Fibroblast of peridontal ligament (primary cell): ENCODE results near the gene MAST4.

Source experiments
- DNase-seq: peaks from one replicate; pipeline ENCODE4 v3.0.0-alpha.2; 2010; ENCODE audit errors: extremely low read depth

Gene MAST4

GRCh38 chr5:66842540-66842939, 246.3 kb downstream of the MAST4 start:
- no peak for DNase-seq

GRCh38 chr5:66843065-66843464, 246.9 kb downstream of the MAST4 start:
- DNase-seq = no peak

- DNase-seq = peak; percentile 8
These were observed 252.8 kb downstream of the MAST4 start for GRCh38 chr5:66848749-66849641.

GRCh38 chr5:66849803-66850202, 253.6 kb downstream of the MAST4 start:
- no peak for DNase-seq

- DNase-seq = no peak
These were observed 254.3 kb downstream of the MAST4 start for GRCh38 chr5:66850354-66851075.

- DNase-seq = no peak
These were observed 255.1 kb downstream of the MAST4 start for GRCh38 chr5:66851306-66851705.

- no peak for DNase-seq
These were observed 258.2 kb downstream of the MAST4 start for GRCh38 chr5:66854416-66854815.

- no peak for DNase-seq
These were observed 260.0 kb downstream of the MAST4 start for GRCh38 chr5:66856041-66856805.

- no peak for DNase-seq
These were observed 263.3 kb downstream of the MAST4 start for GRCh38 chr5:66859526-66859925.

GRCh38 chr5:66860199-66860975, 264.2 kb downstream of the MAST4 start:
- no peak for DNase-seq

- no peak for DNase-seq
These were observed 265.2 kb downstream of the MAST4 start for GRCh38 chr5:66861402-66861801.

GRCh38 chr5:66862020-66862419, 265.8 kb downstream of the MAST4 start:
- no peak for DNase-seq

GRCh38 chr5:66863243-66864170, 267.3 kb downstream of the MAST4 start:
- no peak for DNase-seq

- peak; percentile 31 for DNase-seq
These were observed 268.2 kb downstream of the MAST4 start for GRCh38 chr5:66864240-66864884.

- DNase-seq = no peak
These were observed 271.6 kb downstream of the MAST4 start for GRCh38 chr5:66867618-66868322.

GRCh38 chr5:66869347-66869746, 273.2 kb downstream of the MAST4 start:
- DNase-seq = no peak

- no peak for DNase-seq
These were observed 274.5 kb downstream of the MAST4 start for GRCh38 chr5:66870708-66871107.

GRCh38 chr5:66871651-66872050, 275.5 kb downstream of the MAST4 start:
- no peak for DNase-seq

- DNase-seq = no peak
These were observed 276.6 kb downstream of the MAST4 start for GRCh38 chr5:66872736-66873331.
